HG02763 (cell line): Measurements from ENCODE around the gene TMEM143.
"Not testable (repeated sequence)": the region's sequence is repeated elsewhere in the genome, so short reads cannot be mapped to it uniquely, and the experiment has no call there.

Experiments
- ATAC-seq: cut with Tn5 transposase; IDR thresholded peaks from one replicate; pipeline ENCODE4 v1.9.1; 2021; ENCODE audit warnings: mild to moderate bottlenecking, moderate library complexity; ENCODE audit not compliant: unreplicated experiment

Gene TMEM143

DNA sequence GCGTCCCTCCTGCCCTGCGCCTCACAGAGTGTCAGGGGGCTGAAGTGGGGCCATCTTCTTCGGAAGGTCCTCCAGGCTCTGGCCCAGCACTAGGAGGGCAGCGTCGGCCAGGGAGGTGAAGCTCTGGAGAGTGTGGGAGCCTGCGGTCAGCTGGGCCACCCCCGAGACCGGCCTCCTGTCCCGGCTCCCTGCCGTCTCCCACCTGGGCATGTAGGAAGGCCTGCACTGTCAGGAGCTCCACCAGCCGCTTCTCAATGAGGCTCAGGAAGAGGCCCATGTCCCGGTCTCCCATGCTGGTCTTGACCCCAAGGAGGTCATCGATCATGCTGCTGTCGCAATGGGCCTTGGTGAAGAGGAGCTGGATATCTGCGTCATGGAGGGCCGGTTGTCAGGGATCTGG is 65.8 kb downstream of the TMEM143 start:
- ATAC-seq = no peak

DNA sequence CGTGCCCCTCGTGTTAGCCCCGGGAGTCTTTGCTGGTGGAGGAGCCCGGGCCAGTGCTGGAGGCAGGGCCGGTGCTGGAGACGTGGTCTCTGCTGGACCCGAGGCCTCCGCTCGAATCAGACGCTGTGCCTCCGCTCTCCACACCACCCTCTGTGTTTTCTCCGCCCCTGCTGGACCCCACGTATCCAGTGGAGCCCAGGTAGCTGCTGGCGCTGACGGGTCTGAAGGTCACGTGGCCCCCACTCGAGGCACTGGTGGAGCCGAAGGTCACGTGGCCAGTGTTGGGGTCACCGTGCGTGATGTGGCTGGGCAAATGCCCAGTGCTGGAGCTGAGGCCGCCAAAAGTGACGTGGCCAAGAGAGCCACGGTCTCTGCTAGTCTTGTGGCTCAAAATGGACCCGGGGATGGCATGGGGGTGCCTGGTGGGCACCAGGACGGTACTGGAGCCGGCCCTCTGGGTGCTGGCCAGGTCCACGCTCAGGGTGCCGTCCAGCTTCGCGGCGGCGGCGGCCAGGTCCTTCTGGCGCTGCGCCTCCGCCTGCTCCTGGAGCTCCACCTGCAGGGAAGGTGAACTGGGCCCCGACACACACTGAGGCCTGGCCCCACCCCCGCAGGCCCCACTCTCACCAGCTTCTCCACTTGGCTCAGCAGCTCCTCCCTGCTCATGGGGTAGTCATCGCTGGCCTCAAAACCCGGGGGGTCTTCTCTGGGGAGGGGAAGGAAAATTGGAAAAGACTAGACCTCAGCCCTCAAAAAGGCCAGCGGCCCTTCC is 66.6 kb downstream of the TMEM143 start:
- no peak for ATAC-seq

- ATAC-seq = no peak
Measured at GRCh38 chr19:48295458-48295857, 68.3 kb downstream of the TMEM143 start.

DNA sequence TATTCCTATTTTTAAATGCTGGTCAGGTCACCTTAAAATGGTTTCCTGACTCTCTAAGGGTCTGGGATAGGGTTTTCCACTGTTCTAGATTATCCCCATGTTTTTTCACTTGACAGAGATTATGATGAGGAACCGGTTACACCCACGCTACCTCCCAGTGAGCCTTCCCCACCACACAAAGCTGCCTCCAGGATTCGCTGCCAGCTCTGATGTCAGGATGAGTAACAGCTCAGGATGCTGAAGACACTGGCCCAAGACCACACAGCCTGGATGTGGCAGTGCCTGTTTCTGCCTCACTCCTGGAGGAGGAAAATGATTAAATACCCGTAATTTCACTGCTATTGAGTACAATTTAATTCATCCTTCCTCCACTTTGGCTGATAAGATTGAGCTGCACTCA is 70.9 kb downstream of the TMEM143 start:
- no peak for ATAC-seq

- ATAC-seq = not testable (repeated sequence)
Measured at GRCh38 chr19:48291489-48291815, 72.3 kb downstream of the TMEM143 start.

- no peak for ATAC-seq
Measured at GRCh38 chr19:48290771-48291488, 72.8 kb downstream of the TMEM143 start.

DNA sequence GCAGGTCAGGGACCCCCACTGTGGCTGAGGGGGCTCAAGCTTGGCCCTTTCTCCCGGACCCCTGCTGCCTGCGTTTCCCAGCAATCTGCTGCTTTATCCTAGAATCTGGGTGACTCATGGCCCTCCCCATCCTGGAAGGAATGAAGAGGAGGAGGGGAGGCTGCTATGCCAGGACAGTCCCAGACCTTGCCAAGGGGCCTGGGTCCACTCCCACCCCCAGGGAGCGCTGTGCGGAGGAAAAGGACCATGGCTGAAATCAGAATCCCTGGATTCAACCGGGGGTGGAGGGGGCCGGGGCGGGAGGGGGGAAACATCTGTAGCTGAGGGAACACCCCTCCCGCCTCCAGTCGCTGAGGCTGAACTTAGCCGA is 73.4 kb downstream of the TMEM143 start:
- ATAC-seq = no peak

GRCh38 chr19:48287748-48288147 is 76.0 kb downstream of the TMEM143 start:
- ATAC-seq = no peak

- no peak for ATAC-seq
Measured at GRCh38 chr19:48284896-48285295, 78.8 kb downstream of the TMEM143 start.

DNA sequence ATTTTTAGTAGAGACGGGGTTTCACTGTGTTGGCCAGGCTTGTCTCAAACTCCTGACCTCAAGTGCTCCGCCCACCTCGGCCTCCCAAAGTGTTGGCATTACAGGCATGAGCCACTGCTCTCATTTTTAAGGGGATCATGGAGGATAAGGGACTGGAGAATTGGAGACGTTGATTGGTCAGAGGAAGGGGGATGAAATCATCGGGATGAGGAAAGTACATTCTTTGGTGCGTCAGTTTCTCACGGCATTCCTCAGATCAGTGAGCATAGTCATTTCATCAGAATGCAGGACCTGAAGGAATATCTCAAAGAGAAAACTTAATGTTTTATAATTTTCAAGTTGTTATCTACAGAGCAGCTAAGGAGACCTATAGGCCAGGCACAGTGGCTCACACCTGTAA is 79.8 kb downstream of the TMEM143 start:
- ATAC-seq = no peak
